ENCODE measurements around the gene RBMS1. TPM values are rescaled to one million over a fixed set of nuclear protein-coding genes. Genes with fewer than 3 reads are reported as not detected.

Gene RBMS1
- total RNA-seq, 3 donors from 2014 or later = 9.7 to 58.3 (median 21.6) TPM

GRCh38 chr2:160409480-160409879 is 84.1 kb downstream of the RBMS1 start:
- ATAC-seq (no peak), DNase-seq (no peak)
- Histone ChIP-seq H3K4me3 (no peak overlapping the region), H3K9me3 (no peaks in the 10 kb centered on the region), H3K4me1 (ENCODE audit: low read depth) (no peaks in the 10 kb centered on the region), H3K36me3 (ENCODE audit: low read depth) (no peaks in the 10 kb centered on the region)
- intact Hi-C loops (cut with DNase I, micrococcal nuclease) = no loop called here
- TF ChIP-seq, protein P1, sequence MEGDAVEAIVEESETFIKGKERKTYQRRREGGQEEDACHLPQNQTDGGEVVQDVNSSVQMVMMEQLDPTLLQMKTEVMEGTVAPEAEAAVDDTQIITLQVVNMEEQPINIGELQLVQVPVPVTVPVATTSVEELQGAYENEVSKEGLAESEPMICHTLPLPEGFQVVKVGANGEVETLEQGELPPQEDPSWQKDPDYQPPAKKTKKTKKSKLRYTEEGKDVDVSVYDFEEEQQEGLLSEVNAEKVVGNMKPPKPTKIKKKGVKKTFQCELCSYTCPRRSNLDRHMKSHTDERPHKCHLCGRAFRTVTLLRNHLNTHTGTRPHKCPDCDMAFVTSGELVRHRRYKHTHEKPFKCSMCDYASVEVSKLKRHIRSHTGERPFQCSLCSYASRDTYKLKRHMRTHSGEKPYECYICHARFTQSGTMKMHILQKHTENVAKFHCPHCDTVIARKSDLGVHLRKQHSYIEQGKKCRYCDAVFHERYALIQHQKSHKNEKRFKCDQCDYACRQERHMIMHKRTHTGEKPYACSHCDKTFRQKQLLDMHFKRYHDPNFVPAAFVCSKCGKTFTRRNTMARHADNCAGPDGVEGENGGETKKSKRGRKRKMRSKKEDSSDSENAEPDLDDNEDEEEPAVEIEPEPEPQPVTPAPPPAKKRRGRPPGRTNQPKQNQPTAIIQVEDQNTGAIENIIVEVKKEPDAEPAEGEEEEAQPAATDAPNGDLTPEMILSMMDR (IDR thresholded peaks at IDR 0.05) = no peak

GRCh38 chr2:160408959-160409291 is 84.7 kb downstream of the RBMS1 start:
- ATAC-seq (no peak), DNase-seq (no peak)
- TF ChIP-seq, protein P1 (IDR thresholded peaks at IDR 0.05) = no peak
- Histone ChIP-seq H3K4me1 (ENCODE audit: low read depth) (no peaks in the 10 kb centered on the region), H3K36me3 (ENCODE audit: low read depth) (no peaks in the 10 kb centered on the region), H3K4me3 (no peak overlapping the region), H3K9me3 (no peaks in the 10 kb centered on the region)
- intact Hi-C loops (cut with DNase I, micrococcal nuclease) = no loop called here

GRCh38 chr2:160408173-160408958 is 85.2 kb downstream of the RBMS1 start:
- intact Hi-C loops (cut with DNase I, micrococcal nuclease) = no loop called here
- ATAC-seq (no peak), DNase-seq (no peak)
- Histone ChIP-seq H3K36me3 (ENCODE audit: low read depth) (no peaks in the 10 kb centered on the region), H3K4me1 (ENCODE audit: low read depth) (no peaks in the 10 kb centered on the region), H3K4me3 (no peak overlapping the region), H3K9me3 (no peaks in the 10 kb centered on the region)
- TF ChIP-seq, protein P1 (IDR thresholded peaks at IDR 0.05) = no peak

DNA sequence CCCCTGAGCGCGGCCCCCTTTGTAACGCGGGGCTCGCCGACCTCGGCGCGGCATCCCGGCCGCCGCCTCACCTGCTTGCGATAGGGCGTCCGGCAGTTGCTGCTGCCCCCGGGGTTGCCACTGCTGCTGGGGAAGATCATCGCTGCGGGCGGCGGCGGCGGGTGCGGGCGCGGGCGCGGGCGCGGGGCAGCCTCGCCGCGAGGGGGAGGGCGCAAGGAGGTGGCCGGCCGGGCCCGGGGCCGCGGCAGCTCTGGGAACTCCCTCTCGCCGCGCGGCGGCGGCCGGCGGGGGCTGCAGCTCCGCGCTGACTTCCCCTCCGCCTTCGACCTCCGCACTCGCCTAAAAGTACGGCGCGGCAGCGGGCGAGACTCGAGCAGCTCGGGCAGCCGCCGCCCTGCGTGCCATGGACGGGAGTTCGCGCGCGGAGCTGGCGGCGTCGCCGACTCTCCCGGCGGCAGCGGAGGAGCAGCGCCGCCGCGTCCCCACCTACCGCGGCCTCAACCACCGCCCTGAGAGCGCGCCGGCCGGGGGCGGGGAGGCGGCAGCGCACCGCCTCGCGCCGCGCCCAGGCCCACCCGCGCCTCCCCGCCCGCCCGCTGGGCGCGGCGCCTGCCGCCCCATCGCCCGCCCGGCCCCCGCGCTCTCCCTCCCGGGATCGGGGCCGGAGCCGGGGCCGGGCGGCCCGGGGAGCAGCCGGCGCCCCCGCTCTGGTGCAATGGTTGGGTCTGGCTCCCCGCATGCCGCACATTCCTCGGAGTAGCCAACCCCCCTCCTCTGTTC is 86.0 kb downstream of the RBMS1 start:
- intact Hi-C loops (cut with DNase I, micrococcal nuclease) = no loop called here
- TF ChIP-seq, protein P1 (IDR thresholded peaks at IDR 0.05) = no peak
- peak; percentile 74 for ATAC-seq

DNA sequence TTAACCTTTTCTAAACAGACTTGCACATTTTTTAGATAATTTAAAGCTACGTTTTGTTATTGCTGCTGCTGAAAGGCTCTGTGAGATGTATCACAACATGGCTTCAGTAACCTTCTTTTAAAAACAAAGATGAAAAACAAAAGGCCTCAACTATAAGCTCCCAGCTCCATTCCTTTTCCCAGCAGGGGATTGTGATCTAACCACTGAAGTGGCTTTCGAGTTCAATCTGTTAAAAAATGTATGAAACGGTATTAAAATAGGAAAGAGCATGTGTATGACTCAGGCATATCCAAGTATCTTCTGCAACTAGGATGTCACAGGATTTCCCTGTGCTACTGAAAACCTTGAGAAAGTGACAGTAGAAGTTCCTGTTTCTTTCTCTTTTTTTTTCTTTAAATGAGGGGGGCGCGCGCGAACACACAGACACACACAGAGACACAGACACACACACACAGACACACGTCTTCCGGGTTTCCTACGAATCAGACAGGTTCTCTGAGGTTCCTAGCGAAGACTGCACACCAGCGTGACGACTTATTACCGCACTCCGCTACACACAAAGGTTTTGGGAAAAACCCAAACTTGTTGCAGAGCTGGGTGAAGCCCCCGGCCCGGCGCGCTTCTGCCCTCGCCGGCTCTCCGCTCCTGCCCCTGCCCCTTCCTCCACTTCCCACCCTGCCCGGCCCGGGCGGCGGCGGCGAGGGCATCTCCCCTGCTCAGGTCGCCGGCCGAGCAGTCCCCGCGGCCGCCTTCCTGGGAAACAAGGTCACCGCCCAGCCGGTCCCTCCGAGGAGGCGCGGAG is 86.8 kb downstream of the RBMS1 start:
- Histone ChIP-seq H3K4me1 (ENCODE audit: low read depth) (no peaks in the 10 kb centered on the region), H3K4me3 (peak overlapping the region; percentile 48), H3K36me3 (ENCODE audit: low read depth) (no peaks in the 10 kb centered on the region), H3K9me3 (no peaks in the 10 kb centered on the region)
- intact Hi-C loops (cut with DNase I, micrococcal nuclease) = no loop called here
- DNase-seq (peak; percentile 57 to 75 (median 74)), ATAC-seq (peak; percentile 77)
- TF ChIP-seq, protein P1 (IDR thresholded peaks at IDR 0.05) = no peak

More for the DNA sequence above, 86.0 kb downstream of the RBMS1 start:
- DNase-seq = peak; percentile 34 to 73 (median 62)
- Histone ChIP-seq H3K4me3 (peak overlapping the region; percentile 48), H3K36me3 (ENCODE audit: low read depth) (no peaks in the 10 kb centered on the region), H3K4me1 (ENCODE audit: low read depth) (no peaks in the 10 kb centered on the region), H3K9me3 (no peaks in the 10 kb centered on the region)

All from mucosa of descending colon (tissue), 3 donors.